ENCODE results near the gene OR9Q1. TPM values are rescaled to one million over a fixed set of nuclear protein-coding genes. Genes with fewer than 3 reads are reported as not detected.
"Not testable (repeated sequence)": the region's sequence is repeated elsewhere in the genome, so short reads cannot be mapped to it uniquely, and the experiment has no call there.

OR9Q1 gene, protein sequence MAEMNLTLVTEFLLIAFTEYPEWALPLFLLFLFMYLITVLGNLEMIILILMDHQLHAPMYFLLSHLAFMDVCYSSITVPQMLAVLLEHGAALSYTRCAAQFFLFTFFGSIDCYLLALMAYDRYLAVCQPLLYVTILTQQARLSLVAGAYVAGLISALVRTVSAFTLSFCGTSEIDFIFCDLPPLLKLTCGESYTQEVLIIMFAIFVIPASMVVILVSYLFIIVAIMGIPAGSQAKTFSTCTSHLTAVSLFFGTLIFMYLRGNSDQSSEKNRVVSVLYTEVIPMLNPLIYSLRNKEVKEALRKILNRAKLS
- not detected for total RNA-seq

DNA sequence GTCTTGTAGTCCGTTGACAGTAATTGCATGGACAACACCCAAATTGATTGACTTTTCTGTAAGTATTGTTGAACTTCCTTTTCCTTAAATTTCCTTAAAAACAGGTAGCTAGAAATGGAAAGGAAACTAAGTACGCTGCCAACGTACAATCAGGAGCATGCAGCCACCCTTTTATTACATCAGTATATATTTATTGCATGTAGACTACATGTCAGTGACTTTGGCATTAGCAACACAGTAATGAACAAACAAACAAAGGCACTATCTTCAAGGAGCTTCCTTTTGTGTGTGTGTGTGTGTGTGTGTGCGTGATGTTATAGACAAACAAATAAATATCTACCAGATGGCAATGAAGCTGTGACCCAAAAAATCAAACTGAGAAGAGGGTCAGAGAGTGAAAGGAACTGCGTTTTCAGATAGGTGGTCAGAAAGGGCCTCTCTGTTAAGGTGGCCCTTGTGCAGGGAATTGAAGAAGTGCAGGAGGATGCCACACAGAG, at the start of gene OR9Q1:
TSS of gene OR9Q1 (plus strand) at position 447 of the 497 bp plus-strand sequence. CDS start 155,564 bp downstream, outside the sequence.
- DNase-seq (ENCODE audit: low spot score): no peak

DNA sequence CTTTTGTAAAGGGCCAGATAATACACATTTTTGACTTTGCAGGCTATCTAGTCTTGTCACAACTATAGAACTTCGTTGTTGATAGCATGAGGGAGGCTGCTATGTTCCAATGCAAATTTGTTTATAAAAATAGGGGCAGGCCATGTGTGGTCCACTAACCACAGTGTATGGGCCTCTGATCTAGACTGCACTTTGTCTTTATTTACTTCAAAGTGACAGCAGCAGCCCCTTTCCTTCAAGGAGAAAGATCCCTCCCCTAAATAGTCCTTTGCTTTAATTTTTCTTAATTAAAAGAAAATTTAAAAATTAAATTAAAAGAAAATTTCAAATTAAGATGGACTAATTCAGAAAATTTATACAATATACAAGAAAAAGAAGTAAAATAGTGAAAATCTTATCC, 49.5 kb upstream of the OR9Q1 start:
- no peak for DNase-seq (ENCODE audit: low spot score)

DNA sequence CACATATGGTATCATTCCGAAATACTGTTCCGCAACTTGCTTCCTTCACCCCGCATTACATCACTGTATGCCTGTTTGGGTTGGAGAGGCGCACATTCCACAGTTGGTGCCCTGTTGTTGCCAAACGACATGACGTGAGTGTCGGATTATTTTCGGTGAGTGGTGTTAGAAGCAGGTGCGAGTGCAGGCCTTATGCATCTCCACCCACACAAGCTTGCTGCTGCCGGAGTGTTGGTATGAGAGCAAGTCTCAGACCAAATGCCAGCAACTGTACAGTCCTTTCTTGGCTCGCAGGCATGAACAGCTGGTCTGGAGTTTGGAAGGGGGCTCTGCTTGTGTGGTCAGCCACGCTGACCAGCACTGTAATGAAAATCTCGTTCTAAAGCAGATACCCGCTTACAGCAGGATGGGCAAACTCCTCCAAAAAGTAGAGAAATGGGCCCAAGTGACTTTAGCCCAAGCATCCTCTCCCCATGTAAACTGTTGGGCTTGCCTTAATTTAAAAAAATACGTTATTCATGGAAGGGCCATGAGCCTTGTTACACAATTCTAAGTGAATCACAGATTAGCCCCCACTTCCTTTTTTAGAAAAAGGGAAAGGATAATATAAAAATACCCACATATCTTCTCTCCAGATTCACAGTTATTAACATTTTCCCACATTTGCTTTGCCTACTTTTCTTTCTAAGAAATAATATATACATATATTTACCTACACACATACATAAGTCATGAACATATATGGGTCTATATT, 48.7 kb upstream of the OR9Q1 start:
- no peak for DNase-seq (ENCODE audit: low spot score)

DNA sequence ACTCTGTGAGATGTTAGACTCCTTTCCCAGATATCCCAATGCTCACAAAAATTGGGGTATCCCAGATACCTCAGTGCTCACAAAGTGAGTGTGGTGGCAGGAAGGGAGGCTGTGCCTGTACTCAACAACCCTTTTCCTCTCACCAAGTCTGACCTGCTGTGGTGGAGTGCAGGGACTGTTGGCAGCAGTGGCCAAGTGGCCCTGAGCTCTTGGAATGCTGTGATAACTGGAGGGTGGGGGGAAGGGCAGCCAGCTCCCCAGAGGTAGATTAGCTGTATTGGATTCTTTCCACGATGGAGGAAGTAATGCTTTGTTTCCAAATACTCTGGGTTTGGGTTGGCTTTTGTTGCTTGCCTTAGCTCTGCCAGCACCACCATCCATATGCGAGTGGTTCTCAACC, 46.0 kb upstream of the OR9Q1 start:
- DNase-seq (ENCODE audit: low spot score): no peak

DNA sequence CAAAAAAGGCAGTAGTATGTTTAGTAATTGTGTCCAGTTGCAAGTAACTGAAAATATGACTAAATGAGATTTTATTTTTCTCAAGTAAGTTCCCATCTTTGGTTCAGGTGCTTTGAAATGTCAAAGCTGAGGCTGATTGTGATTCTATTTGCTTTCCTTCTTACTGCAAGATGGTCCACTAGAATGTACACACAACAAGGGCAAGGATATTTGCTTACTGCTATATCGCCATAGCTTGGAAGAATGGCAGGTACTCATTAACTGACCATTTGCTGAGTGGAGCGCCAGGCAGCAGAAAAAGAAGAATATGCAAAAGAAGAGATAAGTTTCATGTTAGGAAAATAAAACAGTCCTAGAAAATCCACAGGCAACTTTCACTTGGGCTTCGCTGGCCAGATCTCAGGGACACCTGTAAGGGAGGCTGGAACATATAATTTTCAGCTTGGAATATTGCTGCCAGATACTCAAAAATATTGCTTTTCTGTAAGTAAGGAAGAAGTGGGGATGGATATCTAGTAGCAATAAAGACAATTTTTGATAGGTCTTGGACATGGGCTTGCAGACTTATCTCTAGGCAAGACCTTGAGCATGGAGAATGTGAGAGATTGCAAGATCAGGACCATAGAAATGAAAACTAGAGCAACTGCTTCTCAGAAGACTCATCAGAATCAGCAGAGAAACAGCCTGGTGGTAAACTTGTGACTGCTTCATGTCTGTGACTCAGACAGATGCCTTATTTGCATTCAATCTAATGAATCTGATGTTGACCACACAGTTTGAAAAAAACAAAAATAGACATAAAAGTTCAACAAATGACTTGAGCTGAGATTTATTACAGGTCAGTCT, 44.8 kb upstream of the OR9Q1 start:
- DNase-seq (ENCODE audit: low spot score): no peak

DNA sequence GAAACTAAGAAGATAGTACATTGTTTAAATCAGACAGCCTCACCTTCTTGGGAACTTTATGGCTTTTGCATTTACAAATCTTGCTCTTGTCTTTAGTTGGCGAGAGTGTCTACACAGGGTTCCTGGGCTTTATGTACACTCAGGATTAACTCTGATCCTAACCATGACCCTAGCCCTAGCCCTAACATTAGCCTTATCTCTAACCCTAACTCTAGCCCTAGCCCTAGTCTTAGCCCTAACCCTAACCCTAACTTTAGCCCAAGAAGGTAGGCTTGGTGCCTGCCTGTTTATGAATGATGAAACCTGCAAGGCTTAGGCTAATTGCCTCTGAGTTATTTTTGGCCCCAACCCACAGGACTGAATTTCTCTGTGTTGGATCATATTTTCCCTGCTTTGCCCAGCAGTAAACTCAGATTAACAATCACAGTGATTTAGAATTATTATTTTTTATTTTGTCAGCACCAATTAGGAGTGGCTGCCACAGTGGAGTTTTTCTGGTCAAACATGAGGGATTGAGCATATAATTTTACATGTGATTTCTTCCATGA, 44.1 kb upstream of the OR9Q1 start:
- no peak for DNase-seq (ENCODE audit: low spot score)

DNA sequence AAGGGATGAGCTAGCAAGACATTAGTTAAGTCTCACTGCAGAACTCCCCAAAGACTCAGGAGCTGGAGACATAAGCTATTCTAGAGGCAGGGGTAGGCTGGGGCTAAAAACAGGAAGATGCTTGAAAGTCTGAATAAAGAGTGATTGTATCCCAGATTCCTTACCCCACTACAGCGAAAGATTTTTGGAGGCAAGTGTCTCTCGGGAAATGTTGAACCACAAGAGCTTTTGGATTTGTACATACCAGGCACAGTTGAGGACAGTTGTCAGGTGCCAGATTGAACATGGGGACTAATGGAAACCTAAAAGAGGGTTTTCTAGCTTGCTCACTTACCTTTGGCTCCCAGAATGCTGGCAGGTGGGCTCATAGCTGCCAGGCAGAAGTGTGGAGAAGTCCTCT, 43.5 kb upstream of the OR9Q1 start:
- DNase-seq (ENCODE audit: low spot score): no peak

DNA sequence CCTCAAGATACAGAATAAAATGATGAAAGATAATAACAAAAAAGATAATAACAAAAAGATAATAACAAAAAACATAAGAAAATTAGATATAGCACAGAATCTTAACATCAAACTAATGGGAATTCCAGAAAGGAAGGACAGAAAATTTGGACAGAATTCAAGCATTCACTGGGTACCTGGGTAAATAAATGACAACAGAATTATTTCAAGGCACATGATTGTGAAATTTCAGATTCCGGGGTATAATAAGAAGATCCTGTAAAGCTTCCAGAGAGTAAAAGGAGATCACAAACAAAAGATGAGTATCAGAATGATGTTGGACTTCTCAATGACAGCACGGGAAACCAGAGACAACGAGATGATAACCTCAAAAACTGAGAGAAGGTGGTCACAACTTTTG, 42.1 kb upstream of the OR9Q1 start:
- DNase-seq (ENCODE audit: low spot score): no peak

DNA sequence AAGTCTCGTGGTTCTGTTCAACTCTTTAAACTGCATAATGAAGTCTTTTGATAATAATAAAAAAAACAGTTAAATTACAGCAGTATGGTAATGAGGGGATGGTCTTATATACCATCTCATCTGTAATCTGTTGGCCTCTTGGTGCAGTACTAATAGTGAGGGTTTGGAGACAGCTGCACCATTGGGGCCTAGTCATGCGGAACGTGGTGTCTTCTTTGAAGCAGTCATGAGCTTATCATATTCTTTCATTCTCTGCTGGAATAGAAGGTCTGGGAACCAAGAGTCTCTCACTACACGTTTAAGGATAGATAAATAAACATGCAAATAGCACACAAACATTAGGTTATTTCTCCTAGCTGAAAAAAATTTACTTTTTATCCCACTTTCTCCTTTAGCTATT, 40.9 kb upstream of the OR9Q1 start:
- DNase-seq (ENCODE audit: low spot score): no peak

DNA sequence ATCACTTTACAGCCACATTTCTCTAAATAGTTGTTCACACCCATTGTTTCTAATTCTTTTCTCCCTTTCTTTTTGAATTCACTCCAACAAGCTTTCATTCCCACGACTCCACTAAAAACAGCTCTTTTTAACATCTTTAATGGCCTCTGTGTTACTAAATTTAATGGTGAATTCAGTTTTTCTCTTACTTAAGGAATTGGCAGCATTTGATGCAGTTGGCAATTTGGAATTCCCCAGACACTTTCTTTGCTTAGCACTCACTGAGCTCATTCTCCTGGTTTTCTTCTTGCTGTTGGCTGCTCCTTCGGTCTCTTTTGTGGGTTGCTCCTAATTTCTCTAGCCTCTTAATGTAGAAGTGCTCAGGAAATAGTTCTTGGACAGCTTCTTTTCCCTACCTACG, 40.5 kb upstream of the OR9Q1 start:
- DNase-seq (ENCODE audit: low spot score): no peak

DNA sequence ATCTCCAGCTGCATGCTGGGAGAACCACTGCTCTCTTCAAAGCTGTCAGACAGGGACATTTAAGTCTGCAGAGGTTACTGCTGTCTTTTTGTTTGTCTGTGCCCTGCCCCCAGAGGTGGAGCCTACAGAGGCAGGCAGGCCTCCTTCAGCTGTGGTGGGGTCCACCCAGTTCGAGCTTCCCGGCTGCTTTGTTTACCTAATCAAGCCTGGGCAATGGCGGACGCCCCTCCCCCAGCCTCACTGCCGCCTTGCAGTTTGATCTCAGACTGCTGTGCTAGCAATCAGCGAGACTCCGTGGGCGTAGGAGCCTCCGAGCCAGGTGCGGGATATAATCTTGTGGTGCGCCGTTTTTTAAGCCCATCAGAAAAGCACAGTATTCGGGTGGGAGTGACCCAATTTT, 24.2 kb upstream of the OR9Q1 start:
- DNase-seq (ENCODE audit: low spot score): not testable (repeated sequence)

DNA sequence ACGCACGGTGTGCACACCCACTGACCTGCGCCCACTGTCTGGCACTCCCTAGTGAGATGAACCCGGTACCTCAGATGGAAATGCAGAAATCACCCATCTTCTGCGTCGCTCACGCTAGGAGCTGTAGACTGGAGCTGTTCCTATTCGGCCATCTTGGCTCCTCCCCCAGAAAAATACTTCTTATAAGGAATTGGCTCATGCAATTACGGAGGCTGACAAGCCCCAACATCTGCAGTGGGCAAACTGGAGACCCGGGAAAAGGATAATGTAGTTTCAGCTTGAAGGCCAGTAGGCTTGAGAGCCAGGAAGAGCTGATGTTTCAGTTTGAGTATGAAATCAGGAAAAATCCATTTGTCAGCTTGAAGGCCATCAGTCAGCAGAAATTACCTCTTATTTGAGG, 23.7 kb upstream of the OR9Q1 start:
- DNase-seq (ENCODE audit: low spot score): not testable (repeated sequence)

DNA sequence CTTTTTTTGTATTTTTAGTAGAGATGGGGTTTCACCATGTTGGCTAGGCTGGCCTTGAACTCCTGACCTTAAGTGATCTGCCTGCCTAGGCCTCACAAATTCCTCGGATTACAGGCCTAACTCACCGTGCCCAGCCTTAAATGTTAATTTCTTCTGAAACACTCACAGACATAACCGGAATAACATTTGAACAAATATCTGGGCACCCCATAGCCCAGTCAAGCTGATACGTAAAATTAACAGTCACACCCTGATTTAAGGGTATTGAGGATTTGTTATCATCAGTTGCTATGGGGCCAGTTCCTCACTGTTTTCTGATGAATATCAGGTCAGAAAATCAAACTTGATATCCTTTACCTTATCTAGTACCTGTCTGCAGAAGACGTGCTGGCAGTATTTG, 23.0 kb upstream of the OR9Q1 start:
- DNase-seq (ENCODE audit: low spot score): no peak

DNA sequence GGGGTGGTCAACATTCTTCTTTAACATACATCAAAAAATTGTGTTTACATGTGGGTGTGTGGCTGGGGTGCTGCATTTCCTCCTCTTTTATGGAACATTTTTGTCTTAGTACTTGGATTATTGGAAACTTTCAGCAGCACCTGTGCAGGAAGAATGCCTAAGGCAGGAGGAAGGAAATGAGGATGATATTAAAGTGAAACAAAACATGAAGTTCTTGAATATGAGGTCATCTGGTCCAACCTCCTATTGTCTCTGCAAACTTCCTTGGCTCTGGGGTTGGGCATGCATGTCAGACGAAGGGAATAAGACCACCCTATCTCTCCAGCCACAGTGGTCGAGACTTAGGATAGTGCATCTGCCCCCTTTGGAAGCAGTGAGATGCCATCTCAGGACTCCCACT, 20.6 kb upstream of the OR9Q1 start:
- no peak for DNase-seq (ENCODE audit: low spot score)

DNA sequence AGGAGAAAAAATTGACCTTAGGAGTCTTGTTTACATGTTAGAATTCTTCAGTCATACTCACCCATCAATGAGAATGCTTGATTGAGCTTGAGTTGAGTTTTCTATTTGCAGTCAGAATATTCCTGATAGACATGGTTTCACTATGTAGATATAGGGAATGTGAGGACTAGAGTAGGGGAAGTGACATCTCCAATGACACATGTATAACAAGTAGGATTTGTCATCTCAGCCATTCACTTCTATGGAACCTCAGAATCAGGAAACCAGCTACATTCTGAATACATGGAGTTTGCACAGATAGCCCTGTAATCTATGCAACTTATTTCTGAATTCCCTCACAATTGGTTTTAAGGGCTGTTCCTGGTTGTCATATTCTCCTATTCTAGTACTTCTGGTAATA, 20.1 kb upstream of the OR9Q1 start:
- DNase-seq (ENCODE audit: low spot score): no peak

DNA sequence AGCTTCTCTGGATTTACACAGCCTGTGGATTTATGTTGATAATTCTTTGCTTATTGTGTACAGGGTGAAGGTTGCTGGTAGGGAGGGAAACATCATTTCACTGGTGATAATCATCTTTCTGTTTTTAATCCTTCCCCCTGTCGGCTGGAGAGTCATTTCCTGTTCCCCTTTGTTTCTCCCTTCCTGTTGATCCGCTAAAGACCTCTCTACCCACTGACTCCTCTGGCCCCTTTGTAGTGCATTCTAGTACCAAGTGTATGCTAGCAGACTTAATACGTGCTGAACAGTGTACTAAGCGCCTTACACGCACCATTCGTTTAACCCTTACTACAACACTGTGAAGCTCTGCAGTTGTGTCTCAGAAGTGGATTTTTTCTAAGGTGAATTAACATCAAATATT, 19.0 kb upstream of the OR9Q1 start:
- DNase-seq (ENCODE audit: low spot score): no peak

DNA sequence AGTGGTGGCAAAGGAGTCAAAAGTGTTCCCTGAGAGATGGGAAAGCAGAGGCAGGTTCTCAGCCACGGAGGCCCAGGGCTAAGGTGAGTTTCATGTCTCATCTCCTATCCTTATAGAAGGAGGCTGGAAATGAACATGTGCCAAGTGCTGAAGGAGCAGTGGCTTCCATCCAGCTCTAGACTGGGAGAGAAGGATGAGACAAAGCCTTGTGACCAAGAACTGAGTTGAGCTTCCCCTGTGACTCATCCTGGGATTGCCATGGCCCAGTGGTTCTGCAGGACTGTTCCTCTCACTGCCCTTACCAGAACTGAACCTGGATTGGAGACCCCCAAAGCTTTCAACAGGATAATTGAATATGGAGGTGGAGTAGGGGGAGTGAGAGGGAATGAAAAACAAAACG, 16.7 kb upstream of the OR9Q1 start:
- DNase-seq (ENCODE audit: low spot score): no peak

DNA sequence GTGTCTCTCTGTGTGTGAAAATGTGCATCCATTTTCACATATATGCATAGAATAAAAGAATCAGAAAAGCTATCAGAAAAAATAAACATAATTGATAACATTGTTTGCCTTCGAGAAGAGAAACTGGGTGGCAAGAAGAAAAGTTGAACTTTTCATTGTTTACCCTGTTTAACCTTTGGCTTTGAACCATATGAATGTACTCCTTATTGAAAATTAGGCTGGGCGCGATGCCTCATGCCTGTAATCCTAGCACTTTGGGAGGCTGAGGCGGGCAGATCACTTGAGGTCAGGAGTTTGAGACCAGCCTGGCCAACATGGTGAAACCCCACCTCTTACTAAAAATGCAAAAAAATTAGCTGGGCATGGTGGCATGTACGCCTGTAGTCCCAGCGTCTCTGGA, 11.9 kb upstream of the OR9Q1 start:
- DNase-seq (ENCODE audit: low spot score): no peak

DNA sequence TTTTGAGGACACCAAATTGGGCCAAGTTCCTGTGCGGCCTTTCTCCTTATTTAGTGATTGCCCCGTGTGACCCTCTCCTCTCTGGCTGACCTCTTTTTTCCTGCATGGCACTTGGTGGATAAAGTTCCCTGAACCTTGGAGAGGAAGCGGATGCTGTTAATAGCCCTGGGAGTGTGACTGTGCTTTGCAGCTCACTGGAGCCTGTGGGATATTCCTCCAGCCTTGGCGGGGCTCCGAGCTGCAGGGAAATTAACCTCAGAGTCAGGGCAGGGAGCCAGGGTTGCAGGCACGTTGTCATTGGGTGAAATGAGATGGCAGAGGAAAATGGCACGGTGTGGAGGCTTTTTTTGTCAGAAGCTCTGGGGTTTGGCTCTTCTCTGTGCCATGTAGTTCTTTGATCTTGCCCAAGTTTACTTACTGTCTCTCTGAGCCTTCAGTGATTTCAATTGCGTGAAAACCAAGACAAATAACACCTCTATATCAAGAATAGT, 965 bp downstream of the OR9Q1 start:
- peak; percentile 40 for DNase-seq (ENCODE audit: low spot score)

DNA sequence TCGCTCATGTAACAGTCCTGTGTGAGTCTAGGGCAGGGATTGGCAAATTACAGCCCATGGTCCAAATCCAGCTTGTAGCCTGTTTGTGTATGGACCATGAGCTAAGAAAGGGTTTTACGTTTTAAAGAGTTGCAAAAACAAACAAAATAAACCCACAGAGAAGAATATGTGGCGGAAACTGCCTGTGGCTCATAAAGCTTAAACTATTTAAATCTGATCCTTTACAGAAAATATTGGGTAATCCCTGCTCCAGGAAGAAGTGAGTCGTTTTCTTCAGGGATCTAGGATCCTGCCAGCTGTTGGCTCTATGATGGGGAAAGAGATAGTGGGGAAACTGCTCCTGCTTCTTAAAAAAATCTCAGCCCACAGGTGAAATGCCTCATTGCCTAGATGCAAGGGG, 3.7 kb downstream of the OR9Q1 start:
- no peak for DNase-seq (ENCODE audit: low spot score)

DNA sequence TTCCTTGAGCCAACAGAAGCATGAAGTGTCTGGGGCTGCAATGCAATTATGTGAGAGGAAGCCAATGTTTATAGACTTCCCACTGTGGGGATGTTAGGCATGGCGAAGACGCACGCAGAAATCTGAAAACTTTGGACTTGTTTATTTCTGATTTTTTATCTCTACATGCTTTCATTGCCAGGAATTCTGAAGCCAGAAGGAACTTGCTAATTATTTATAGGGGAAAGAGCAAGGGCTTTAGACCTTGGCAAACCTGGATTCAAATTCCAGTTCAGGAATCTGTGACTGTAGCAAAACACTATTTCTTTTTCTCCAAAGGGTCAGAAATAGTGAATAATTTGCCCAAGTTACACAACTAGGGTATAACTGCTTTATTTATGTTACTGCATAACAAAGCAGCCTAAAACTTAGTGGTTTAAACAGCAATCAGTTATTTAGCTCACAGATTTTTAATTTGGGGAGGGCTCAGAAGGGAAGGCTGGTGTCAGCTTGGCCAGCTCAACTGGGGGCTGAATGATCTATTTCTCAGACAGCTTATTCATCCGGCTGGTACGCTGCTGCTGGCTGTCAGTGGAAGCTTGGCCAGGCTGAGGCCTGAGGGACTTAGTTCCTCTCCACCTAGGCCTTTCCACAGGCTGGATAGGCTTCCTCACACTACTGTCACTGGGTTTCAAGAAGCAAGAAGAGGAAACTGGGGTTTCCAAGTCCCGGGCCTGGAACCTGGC, 5.2 kb downstream of the OR9Q1 start:
- peak; percentile 27 for DNase-seq (ENCODE audit: low spot score)
